HPDE6-E6E7 (cell line): ENCODE data around the gene LGR6.
A peak's percentile ranks its signal among the peaks of the same experiment; 100 is the strongest.
"Not testable (repeated sequence)": the region's sequence is repeated elsewhere in the genome, so short reads cannot be mapped to it uniquely, and the experiment has no call there.

ENCODE experiments used
- DNase-seq: peaks from one replicate; pipeline ENCODE4 v3.0.0; 2011; ENCODE audit warnings: missing footprints; ENCODE audit errors: extremely low spot score

Gene LGR6

DNA sequence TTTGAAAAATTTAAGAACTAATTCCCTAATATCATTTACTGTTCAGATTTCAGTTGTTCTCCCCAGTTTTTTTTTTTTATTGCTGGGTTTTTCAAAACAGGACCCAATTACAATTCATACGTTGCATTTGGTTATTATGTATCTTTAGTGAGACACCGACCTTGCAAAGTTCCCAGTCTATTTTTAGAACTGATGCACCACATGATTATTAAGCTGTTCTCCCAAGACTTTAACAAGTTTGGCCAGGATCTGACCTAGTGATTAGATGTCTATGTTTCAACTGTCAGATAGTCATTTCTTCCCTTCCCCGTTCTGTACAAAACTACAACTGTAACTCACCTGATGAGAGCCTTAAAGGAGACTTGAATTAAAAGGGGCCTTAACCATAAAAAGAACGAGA, 140.3 kb downstream of the LGR6 start:
- DNase-seq = no peak

DNA sequence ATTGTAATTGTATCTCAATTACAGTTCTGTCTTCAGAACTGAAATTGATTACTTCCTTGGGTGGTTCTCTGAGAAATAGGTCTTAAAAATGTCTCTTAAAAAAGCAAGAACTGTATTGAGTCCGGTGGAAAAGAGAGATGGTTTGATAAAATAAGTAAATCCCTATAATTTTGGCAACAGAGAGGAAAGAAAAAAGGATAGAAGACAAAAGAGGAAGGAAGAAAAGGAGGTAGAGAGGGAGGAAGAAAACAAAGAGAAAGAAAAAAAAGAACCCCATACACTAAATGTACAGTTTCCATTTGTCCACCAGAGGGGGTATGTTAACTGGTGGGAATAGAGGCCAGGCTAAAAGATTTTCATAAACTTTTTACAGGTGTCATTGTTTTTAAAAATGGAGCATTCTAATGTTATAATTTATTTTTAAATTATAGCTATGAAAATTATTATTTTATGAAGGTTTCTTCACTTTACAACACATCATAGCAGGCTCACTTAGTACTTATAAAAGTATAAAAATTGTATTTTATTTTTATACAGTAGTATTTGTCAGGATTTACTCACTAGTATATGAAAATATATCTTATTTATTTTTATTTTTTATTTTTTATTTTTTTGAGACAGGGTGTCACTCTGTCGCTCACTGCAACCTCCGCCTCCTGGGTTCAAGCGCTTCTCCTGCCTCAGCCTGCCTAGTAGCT, 150.2 kb downstream of the LGR6 start:
- no peak for DNase-seq

DNA sequence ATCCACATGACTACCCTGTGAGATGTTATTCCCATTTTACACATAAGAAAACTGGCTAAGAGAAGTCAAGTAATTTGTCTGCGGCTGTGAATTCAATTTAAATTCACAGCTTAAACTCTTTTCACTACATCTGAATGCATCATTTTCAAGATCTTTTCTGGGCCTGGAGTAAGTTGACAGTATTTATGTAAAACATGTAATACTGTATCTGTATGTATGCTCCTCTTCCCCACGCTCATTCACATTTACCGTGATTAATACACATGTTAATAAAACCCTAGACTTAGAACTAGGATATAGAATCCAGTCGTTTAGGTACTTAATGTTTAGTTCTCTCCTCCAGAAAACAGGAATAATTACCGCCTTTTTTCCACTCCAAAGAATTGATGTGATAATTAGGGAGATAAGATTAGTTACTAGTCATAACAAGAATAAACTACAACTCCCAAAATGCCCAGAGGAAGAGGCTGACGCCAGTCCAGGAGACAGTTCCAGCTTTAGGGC, 154.5 kb downstream of the LGR6 start:
- DNase-seq = no peak

DNA sequence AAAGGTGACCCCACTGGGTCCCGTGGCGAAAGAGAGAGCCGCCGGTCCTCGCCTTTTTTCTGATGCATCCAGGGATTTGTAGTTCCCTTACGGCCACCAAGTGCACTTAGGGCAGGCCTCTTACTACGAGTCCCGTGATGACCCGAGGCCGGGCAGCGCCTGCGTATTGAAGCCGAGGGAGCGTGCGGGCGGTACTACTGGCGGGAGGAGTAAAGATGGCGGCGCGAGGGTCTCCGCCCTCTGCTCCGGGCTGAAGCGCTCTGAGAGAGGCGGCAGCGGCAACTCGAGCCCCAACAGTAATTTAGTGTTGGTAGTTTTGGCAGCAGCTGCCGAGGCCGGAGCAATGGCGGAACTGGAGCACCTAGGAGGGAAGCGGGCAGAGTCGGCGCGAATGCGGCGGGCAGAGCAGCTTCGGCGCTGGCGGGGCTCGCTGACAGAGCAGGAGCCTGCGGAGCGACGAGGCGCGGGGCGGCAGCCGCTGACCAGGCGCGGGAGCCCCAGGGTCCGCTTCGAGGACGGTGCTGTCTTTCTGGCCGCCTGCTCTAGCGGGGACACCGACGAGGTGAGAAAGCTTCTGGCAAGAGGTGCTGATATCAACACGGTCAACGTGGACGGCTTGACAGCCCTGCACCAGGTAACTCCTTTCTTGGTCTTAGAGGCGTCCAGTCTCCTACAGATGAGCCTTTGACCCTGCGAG, 155.1 kb downstream of the LGR6 start, which contains the start of gene PPP1R12B:
PPP1R12B (plus strand) TSS at position 191 of the 697 bp plus-strand sequence; CDS start at position 344, 153 bp downstream.
- DNase-seq = peak; percentile 90

DNA sequence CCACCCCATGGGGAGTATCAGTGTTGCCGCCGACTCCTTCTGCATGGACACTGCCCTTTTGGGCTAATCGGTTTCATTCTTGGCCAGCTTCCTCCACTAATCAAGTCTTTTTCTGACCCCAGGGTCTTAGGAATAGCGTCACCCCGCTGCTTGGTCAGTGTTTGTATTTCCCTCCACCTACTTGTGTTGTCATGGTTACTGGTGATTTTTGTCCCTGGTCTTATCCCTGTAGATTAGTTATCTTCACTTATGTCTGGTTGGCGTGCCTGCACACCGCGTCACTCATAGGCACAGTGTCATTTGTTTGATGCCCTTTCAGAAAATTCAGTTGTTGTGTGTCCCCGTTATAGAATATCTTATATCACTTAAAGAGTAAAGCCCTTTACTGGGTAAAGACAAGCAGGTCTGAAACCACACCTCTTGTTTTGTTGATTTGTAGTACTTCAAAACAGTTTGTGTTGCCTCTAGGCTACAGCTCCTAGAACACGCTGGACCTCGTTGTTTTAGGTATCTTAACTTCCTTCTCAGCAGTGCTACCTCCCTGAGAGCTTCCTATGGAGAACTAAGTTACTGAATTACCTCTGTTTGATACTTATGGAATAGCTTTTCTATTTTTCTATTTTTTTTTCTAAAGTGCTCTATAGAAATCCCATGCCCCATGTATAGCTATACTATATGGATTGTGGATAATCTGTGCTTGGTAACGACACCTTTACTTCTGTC, 155.8 kb downstream of the LGR6 start:
- DNase-seq = no peak

DNA sequence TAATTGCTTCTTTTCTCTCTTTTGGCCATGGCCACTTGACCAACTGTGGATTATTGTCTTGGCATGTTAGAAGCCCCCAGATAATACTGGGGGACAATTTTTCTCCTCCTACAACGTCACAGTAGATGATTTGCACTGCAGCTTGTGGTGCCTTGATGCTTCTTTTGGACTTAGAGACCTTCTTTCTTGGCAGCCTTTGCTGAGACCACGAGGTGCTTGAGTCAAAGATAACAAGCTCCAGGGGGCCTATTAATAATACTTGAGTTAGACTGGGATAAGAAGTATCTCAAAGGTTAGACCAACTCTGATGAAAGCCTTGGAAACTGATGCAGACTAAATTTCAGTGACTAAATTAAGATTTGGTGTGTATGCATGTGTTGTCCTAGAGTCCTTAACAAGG, 158.1 kb downstream of the LGR6 start:
- DNase-seq = no peak

DNA sequence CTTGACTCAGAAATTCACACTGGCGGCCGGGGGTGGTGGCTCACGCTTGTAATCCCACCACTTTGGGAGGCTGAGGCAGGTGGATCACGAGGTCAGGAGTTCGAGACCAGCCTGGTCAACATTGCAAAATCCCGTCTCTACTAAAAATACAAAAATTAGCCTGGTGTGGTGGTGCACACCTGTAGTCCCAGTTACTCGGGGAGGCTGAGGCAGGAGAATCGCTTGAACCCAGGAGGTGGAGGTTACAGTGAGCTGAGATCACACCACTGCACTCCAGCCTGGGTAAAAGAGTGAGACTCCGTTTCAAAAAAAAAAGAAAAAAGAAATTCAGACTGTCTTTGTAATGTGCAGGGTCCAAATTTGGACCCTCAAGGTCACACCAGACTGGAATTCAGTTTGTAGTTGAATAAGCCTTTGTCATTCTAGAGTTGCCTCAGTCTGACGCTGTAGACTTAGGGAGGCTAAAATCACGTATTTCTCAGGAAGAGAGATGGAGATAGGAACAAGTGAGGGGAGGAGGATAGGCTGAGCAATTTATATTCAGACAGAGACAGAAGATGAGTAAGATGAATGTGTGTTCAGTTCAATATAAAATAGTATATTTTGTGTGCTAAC, 159.1 kb downstream of the LGR6 start:
- DNase-seq = not testable (repeated sequence)

DNA sequence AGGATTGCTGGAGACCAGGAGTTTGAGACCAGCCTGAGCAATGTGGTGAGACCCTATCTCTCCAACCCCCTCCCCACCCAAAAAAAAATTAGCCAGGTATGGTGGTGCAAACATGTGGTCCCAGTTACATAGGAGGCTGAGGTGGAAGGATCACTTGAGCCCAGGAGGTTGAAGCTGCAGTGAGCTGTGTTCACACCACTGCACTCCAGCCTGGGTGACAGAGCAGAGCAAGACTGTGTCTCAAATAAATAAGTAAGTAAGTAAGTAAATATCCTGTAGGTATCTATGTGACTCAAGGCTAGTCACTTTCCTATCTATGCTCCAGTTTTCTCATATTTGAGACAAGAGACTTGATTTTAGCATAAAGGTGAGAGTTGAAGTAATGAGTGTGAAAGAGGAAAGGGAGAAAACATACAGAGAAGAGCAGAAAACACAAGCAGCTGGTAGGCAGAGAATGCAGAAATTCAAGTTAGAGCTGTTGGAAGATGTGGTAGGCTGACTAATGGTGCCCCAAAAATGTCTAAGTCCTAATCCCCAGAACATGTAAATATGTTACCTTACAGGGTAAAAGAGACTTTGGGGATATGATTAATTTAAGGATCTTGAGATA, 162.4 kb downstream of the LGR6 start:
- no peak for DNase-seq

DNA sequence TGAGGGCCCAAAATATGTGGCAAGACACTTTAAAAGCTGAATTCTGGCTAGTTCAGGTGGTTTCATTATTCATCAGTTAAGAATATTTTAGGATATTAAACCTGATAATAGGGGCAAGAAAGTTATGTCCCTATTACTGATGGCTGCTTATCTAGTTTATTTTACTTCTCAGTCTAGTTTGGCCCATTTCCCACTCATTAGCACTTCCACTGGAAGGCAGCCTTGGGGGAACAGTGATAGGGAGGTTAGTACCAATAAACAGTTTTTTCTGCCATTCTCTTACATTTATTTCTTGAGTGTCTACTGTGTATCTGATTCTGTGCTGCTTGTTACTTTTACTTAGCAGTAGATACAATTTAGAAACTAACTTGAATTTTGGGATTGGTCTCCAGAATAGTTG, 163.9 kb downstream of the LGR6 start:
- DNase-seq = no peak

DNA sequence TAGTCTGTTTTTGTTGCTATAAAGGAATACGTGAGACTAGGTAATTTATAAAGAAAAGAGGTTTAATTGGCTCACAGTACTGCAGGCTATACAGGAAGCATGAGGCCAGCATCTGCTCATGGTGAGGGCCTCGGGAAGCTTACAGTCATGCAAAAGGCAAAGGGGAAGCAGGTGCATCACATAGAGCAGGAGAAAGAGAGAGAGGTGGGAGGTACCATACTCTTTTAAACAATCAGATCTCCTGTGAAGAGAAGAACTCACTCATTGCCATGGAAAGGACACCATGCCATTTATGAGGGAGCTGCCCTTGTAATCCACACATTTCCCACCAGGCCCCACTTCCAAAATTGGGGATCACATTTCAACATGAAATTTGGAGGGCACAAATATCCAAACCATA, 167.6 kb downstream of the LGR6 start:
- DNase-seq = no peak

DNA sequence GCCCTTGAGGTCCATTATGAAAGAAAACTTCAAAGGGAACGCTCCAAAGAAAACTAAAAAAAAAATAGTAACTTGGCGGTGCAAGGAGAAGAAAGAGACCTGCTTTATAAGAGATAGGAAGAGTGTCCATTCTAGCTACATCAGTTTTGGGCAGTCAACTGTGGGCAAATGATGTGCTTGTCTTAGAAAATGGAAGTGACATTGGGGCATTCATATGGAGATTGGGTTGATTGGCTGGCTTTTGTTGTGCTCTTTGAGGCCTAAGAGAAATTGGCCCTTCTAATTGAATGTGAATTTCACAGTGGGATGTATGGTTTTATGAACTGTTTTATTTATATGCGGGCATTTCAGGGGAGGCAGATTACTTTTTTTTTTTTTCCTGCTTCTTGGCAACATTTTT, 168.1 kb downstream of the LGR6 start:
- no peak for DNase-seq

DNA sequence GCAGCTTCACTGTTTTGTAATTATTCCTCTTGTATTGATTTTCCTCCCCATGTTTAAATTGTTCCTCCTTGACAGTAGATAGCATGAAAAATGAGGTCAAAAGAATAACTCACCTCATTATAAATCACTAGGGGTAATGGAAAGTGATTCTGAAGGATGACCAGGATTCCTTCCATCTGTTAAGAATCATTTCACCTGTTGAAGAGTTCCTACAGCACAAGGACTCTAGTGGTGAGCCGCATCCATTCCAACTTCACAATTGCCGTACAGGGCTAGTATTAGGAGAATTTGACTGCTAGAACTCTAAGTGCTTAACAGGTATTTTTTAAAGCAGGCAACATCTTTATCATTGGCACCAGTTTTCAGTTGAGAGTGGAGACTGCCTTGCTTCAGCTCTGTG, 168.6 kb downstream of the LGR6 start:
- no peak for DNase-seq

DNA sequence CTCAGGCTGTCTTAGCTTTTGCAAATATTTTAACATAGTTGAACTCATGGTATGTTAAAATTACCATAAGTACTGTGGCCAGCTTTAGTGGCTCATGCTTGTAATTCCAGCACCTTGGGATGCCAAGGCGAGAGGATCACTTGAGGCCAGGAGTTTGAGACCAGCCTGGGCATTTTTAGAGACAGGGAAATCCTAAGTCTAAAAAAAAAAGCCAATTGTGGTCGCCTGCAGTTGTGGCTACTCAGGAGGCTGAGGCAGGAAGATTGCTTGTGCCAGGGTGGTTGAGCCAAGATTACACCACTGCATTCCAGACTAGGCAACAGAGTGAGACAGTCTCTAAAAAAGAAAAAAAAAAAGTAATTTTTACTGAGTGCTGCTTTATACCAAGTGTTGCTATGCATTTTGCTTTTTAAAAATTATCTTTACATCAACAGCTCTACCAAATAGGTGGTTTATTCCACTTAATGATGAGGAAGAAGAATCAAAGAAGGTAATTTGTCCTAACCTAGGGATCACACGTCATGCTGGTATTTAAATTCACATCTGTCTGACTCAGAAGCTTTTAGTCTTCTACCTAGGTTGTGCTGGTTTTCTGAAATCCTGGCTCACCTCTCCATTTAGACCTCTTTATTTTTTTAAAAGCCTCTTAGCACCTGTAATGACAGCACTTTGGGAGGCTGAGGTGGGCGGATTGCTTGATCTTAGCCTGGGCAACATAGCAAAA, 171.7 kb downstream of the LGR6 start:
- no peak for DNase-seq

DNA sequence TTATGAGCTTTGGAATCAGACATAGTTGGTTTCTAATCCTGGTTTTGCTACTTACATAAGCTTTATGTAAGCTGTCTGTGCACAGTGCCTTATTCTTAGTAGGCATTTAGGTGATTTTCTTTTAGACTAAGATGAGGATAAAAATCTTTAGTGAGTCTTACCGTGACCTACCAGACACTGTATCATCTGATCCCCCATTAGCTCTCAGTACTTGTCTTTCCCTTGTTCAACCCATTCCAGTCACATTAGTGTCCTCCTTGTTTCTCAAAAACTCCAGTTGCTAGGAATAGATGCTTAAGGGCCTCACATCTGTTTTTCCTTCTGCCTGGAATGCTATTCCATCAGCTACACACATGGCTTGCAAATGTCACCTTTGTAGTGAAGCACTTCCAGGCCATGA, 173.7 kb downstream of the LGR6 start:
- no peak for DNase-seq
